K562 (cell line): ENCODE measurements around the gene TTC23L. TPM values are rescaled to one million over a fixed set of nuclear protein-coding genes. Genes with fewer than 3 reads are reported as not detected.

Source experiments
- ARHGAP35 ChIP-seq: fragments of 450-650 bp; IDR thresholded peaks from 2 replicates; pipeline ENCODE4 v1.6.1; 2018; ENCODE audit not compliant: partially characterized antibody
- C11orf30 ChIP-seq: fragments of 450-650 bp; IDR thresholded peaks from 2 replicates; pipeline ENCODE4 v1.6.1; 2016; ENCODE audit warnings: low read depth, mild to moderate bottlenecking
- DPF2 ChIP-seq: fragments of 450-650 bp; IDR thresholded peaks from 2 replicates; pipeline ENCODE4 v1.6.1; 2016
- EHMT2 ChIP-seq: fragments of 450-650 bp; IDR thresholded peaks from 2 replicates; pipeline ENCODE4 v1.6.1; 2018; ENCODE audit warnings: antibody characterized with exemption
- EZH2 ChIP-seq: IDR thresholded peaks from 2 replicates; pipeline ENCODE4 v1.6.1; 2012; ENCODE audit warnings: low read depth, mild to moderate bottlenecking, inconsistent platforms, low read length, borderline replicate concordance
- FOXJ3 ChIP-seq: sonication (generic); formaldehyde crosslinking; IDR thresholded peaks from 2 replicates; pipeline ENCODE4 v1.4.0; 2020; ENCODE audit warnings: mild to moderate bottlenecking, missing genetic modification reagents
- FOXM1 ChIP-seq, 2 experiments: fragments of 450-650 bp in 1 of 2; sonication (generic) in 1 of 2; formaldehyde crosslinking in 1 of 2; IDR thresholded peaks; 2 replicates each; pipeline versions ENCODE4 v1.6.1 to v1.9.0; 2017 to 2022; ENCODE audit warnings: low read depth in 2 of 2, mild to moderate bottlenecking in 2 of 2, missing genetic modification reagents in 1 of 2, moderate library complexity in 1 of 2
- GABPB2 ChIP-seq: fragments of 250-450 bp; sonication (Bioruptor Pico); conservative IDR thresholded peaks from 2 replicates; pipeline ENCODE4 v1.5.1; 2021; ENCODE audit warnings: mild to moderate bottlenecking
- HDAC3 ChIP-seq: fragments of 450-650 bp; IDR thresholded peaks from 2 replicates; pipeline ENCODE4 v1.6.1; 2018; ENCODE audit warnings: borderline replicate concordance, mild to moderate bottlenecking, moderate library complexity; ENCODE audit not compliant: partially characterized antibody
- MAFF ChIP-seq: IDR thresholded peaks from 2 replicates; pipeline ENCODE4 v1.6.1; 2012; ENCODE audit warnings: low read length, improper control_type of control experiment
- MAFG ChIP-seq: fragments of 450-650 bp; conservative IDR thresholded peaks from 2 replicates; pipeline ENCODE4 v1.6.1; 2016; ENCODE audit warnings: missing genetic modification characterization, missing compliant biosample characterization
- MTA2 ChIP-seq: fragments of 450-650 bp; IDR thresholded peaks from 2 replicates; pipeline ENCODE4 v1.6.1; 2016; ENCODE audit warnings: low read depth
- NFXL1 ChIP-seq: fragments of 450-650 bp; formaldehyde crosslinking; IDR thresholded peaks from 2 replicates; pipeline ENCODE4 v1.4.0; 2021; ENCODE audit warnings: mild to moderate bottlenecking
- NRF1 ChIP-seq, 2 experiments: fragments of 450-650 bp; IDR thresholded peaks in 1 of 2; conservative IDR thresholded peaks in 1 of 2; 2 replicates each; pipeline ENCODE4 v1.6.1; 2014; ENCODE audit warnings: mild to moderate bottlenecking in 2 of 2
- PBX2 ChIP-seq, 2 experiments: IDR thresholded peaks in 1 of 2; conservative IDR thresholded peaks in 1 of 2; 2 replicates each; pipeline ENCODE4 v1.6.1; 2016; ENCODE audit warnings: low read depth in 2 of 2, mild to moderate bottlenecking in 1 of 2, missing compliant biosample characterization in 1 of 2, missing genetic modification characterization in 1 of 2, moderate library complexity in 1 of 2
- SRF ChIP-seq, 2 experiments: fragments of 250-450, 450-650 bp in 1 of 2; sonication (Bioruptor Pico) in 1 of 2; sonication (generic) in 1 of 2; formaldehyde crosslinking; IDR thresholded peaks; 2 replicates each; pipeline versions ENCODE4 v1.5.0 to v1.5.1; 2020 to 2022; ENCODE audit warnings: mild to moderate bottlenecking in 1 of 2, missing genetic modification reagents in 1 of 2
- ZBTB43 ChIP-seq: sonication (generic); formaldehyde crosslinking; IDR thresholded peaks from 2 replicates; pipeline ENCODE4 v1.8.0; 2023; ENCODE audit warnings: mild to moderate bottlenecking, missing genetic modification reagents
- ZBTB9 ChIP-seq: fragments of 450-650 bp; formaldehyde crosslinking; IDR thresholded peaks from 2 replicates; pipeline ENCODE4 v1.4.0; 2020; ENCODE audit warnings: mild to moderate bottlenecking, moderate library complexity
- ZNF277 ChIP-seq: fragments of 250-450 bp; sonication (Bioruptor Pico); IDR thresholded peaks from 2 replicates; pipeline ENCODE4 v1.8.0; 2022; ENCODE audit warnings: inconsistent platforms, mild to moderate bottlenecking, moderate library complexity, borderline replicate concordance
- ZNF316 ChIP-seq: fragments of 450-650 bp; IDR thresholded peaks from 2 replicates; pipeline ENCODE4 v1.6.1; 2016
- polyA plus RNA-seq, 8 experiments: library from polyadenylated mRNA; depleted of rRNA in 4 of 8; stranded (reverse) in 5 of 8; unstranded in 3 of 8; fragments of >200 nt; fragmentation: Nextera tagmentation in 2 of 8; fragmentation: Illumina TruSeq in 1 of 8; extraction: Ambion mirVana in 2 of 8; extraction: Trizol in 1 of 8; gene quantifications; 2 replicates each; pipeline versions ENCODE4 v1.2.1 to v1.2.3, GENCODE V29; 2011 to 2014; ENCODE audit warnings: inconsistent platforms in 1 of 8, missing spikeins in 1 of 8
- total RNA-seq, 7 experiments: library from RNA; depleted of rRNA in 6 of 7; stranded (reverse); fragments of >200 nt in 6 of 7; fragmentation: Illumina TruSeq in 2 of 7; extraction: Trizol in 2 of 7; gene quantifications; 2 replicates each; pipeline versions ENCODE4 v1.2.1 to v1.2.3, GENCODE V29; 2011 to 2021; ENCODE audit warnings: low replicate concordance in 1 of 7

Gene TTC23L
- total and polyA plus RNA-seq, 9 of the 15 experiments (the other 6 are each of a cell fraction or from before 2014, with no cell fraction given) = 0.03 to 0.32 (median 0.14) TPM; not detected in 2

- TF ChIP-seq ZBTB43 (CRISPR knock-in tag) (no peak), ZNF316 (peak; percentile 81), MAFG (tag) (peak; percentile 57), FOXM1 (IDR thresholded peaks at IDR 0.05; ENCODE audit: low read depth) (no peak), FOXM1 (CRISPR knock-in tag; IDR thresholded peaks at IDR 0.05; ENCODE audit: low read depth) (no peak), MTA2 (no peak), FOXJ3 (CRISPR knock-in tag) (no peak), NRF1 (conservative IDR thresholded peaks at IDR 0.05 in 1 of 2, IDR thresholded peaks at IDR 0.05 in 1 of 2) (no peak), C11orf30 (peak; percentile 64), EZH2 (no peak), MAFF (peak; percentile 42; the same call in 1 of the 2 replicates), DPF2 (peak; percentile 68), ZBTB9 (CRISPR knock-in tag) (no peak), HDAC3 (no peak), PBX2 (CRISPR knock-in tag; IDR thresholded peaks at IDR 0.05; ENCODE audit: low read depth) (no peak), PBX2 (tag; conservative IDR thresholded peaks at IDR 0.05; ENCODE audit: low read depth) (0 out of 2 replicates have a peak, but pooled peaks have one; percentile 12), SRF (CRISPR knock-in tag; IDR thresholded peaks at IDR 0.05) (no peak), GABPB2 (no peak), ZNF277 (no peak), EHMT2 (no peak), NFXL1 (CRISPR knock-in tag) (no peak), ARHGAP35 (no peak)
Observed at GRCh38 chr5:34903260-34903659, 64.3 kb downstream of the TTC23L start (continued).
